Colonic mucosa (tissue), 4 donors: ENCODE data around the gene ANAPC16. TPM values are rescaled to one million over a fixed set of nuclear protein-coding genes. Genes with fewer than 3 reads are reported as not detected.
A peak's percentile ranks its signal among the peaks of the same experiment; 100 is the strongest.

Experiments used
- DNase-seq: peaks from one replicate; pipeline ENCODE4 v3.0.0-alpha.2; 2020
- H3K27ac ChIP-seq: fragments of 200-600 bp; one replicate; pipeline ENCODE4 v1.8.0; 2021
- H3K27me3 ChIP-seq: fragments of 200-600 bp; one replicate; pipeline ENCODE4 v1.8.0; 2021
- H3K36me3 ChIP-seq: fragments of 200-600 bp; one replicate; pipeline ENCODE4 v1.8.0; 2021
- H3K4me1 ChIP-seq: fragments of 200-600 bp; one replicate; pipeline ENCODE4 v1.8.0; 2021; ENCODE audit warnings: mild to moderate bottlenecking
- H3K4me3 ChIP-seq: fragments of 200-600 bp; one replicate; pipeline ENCODE4 v1.8.0; 2021
- H3K9ac ChIP-seq, 2 donors: one replicate each; pipeline ENCODE4 v1.7.0; 2013; ENCODE audit warnings: control low read depth in 2 of 2, low read depth in 2 of 2, low read length in 2 of 2
- H3K9me3 ChIP-seq: fragments of 200-600 bp; one replicate; pipeline ENCODE4 v1.8.0; 2021
- intact Hi-C: fragments of 100-400 bp; cut with DNase I; formaldehyde crosslinking; loops from one replicate; pipeline ENCODE4 v1.14.1; 2022
- total RNA-seq, 2 donors: library from RNA; stranded (reverse); fragmentation: NEBNext Ultra II Directional in 1 of 2; extraction: Animal tissue kit (Norgen Biotek cat#: 25700) in 1 of 2; gene quantifications; one replicate each; pipeline ENCODE4 v1.2.1, GENCODE V29; 2021
- TF ChIP-seq, protein P1 (sequence below): fragments of 200-600 bp; IDR thresholded peaks from one replicate; pipeline ENCODE4 v1.8.0; 2022; ENCODE audit warnings: antibody characterized with exemption, mild to moderate bottlenecking
- donor health status: healthy.
- donor health status: DM: no; HTN: no; CAD: no.
- donor health status: DM: no; HTN: no; CAD: no.

The ANAPC16 gene
- total RNA-seq, 2 donors from 2014 or later: 63.2 to 85.2 TPM

DNA sequence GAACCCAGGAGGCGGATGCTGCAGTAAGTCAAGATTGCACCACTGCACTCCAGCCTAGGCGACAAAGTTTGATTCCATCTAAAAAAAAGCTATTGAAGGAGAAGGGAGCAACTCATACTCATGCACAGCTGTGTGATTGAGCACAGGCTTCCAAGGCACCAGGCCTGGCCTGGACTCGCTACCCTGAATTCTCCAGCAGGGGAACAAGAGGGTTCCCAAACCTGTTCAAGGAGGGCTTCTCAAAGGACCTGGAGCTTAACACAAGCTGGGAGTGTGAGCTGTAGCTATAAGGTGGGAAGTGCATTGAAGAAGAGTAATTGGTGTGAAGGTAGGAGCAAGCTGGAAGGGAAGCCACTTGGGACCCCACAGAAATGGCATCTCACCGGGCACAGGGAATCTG, 42.8 kb downstream of the ANAPC16 start:
- H3K27me3 ChIP-seq: no peaks in the 10 kb centered on the region
- H3K36me3 ChIP-seq: no peaks in the 10 kb centered on the region
- no peak overlapping the region for H3K27ac ChIP-seq
- no peak overlapping the region for H3K9ac ChIP-seq
- H3K9me3 ChIP-seq: no peaks in the 10 kb centered on the region
- intact Hi-C loops: no loop called here
- TF ChIP-seq, protein P1, sequence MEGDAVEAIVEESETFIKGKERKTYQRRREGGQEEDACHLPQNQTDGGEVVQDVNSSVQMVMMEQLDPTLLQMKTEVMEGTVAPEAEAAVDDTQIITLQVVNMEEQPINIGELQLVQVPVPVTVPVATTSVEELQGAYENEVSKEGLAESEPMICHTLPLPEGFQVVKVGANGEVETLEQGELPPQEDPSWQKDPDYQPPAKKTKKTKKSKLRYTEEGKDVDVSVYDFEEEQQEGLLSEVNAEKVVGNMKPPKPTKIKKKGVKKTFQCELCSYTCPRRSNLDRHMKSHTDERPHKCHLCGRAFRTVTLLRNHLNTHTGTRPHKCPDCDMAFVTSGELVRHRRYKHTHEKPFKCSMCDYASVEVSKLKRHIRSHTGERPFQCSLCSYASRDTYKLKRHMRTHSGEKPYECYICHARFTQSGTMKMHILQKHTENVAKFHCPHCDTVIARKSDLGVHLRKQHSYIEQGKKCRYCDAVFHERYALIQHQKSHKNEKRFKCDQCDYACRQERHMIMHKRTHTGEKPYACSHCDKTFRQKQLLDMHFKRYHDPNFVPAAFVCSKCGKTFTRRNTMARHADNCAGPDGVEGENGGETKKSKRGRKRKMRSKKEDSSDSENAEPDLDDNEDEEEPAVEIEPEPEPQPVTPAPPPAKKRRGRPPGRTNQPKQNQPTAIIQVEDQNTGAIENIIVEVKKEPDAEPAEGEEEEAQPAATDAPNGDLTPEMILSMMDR: no peak
- peaks cover 27% of the 10 kb centered on the region for H3K4me1 ChIP-seq
- no peak for DNase-seq
- no peak overlapping the region for H3K4me3 ChIP-seq

DNA sequence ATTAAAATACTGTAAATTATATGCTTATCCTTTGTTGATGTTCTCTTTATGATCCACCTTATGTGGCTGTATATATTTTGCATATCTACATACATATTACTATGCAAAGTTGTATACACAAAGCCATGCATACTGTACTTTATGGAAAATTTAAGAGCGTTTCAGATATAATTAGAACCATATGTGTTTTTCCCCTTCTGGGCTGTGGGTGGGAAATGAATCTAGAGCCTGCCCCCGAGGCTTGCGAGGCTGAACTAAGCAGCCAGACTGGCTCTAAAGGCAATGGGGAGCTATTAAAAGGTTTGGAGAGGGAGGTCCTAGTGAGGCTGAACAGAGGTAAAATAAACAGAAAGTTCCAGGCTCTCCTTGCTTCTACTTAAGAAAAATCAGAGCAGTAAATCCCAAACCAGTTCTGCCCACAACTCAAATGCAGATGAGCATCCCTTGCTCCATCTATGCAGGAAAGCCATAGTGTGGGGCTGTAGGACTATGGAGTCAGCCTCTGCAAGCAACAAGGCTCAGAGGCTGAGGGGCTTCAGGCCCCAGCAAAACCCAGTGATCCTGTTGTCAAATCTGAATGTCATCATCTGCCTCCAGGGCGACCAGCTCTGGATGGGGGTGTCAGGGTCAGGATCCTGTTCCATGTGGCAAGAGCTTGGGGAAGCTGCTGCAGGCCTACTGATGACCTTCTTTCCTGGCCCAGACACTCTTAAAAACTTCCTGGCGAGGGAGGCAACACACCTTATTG, 43.9 kb downstream of the ANAPC16 start:
- intact Hi-C loops: no loop called here
- Histone ChIP-seq H3K27me3 (no peaks in the 10 kb centered on the region), H3K9me3 (no peaks in the 10 kb centered on the region), H3K36me3 (no peaks in the 10 kb centered on the region), H3K9ac (peak overlapping the region in 1 of 2 donors; percentile 83), H3K4me1 (peaks cover 26% of the 10 kb centered on the region), H3K27ac (peak overlapping the region; percentile 90), H3K4me3 (no peak overlapping the region)
- TF ChIP-seq, protein P1: no peak
- DNase-seq: no peak

DNA sequence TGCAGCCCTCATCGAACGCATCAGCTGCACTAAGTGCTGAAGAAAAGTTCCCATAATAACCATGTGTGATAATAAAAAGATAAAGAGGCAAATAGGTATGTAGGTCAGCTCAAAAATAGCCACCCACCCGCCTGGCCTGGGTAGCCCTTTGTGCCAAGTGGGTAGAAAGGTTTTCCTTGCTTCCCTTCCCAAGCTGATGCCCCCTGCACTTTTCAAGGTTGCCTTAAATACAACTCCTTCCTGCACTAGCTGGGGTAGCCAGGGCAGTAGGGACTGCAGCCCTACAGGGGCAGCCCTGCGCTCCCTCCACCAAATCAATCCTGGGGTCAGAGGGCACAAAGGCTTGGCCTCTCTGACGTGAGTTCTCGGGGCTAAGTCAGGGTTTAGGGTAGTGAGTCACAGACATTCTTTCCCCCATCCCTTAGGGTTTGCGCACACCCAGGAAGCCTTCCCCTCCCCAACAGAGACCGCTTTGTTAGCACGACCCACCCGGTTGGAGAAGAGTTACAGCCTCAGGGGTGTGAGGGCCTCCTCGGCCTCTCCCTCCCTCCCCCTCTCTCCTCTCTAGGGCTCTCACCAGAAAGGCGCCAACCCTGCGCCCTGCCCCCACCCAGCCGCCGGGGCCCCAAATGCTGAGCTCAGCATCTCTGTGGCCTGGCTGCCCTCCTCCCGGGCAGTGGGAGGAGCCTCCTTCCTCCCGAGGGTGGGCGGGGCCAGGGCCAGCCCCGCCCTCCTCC, 44.6 kb downstream of the ANAPC16 start:
- H3K9me3 ChIP-seq: no peaks in the 10 kb centered on the region
- peak overlapping the region; percentile 48 for H3K4me3 ChIP-seq
- H3K27me3 ChIP-seq: no peaks in the 10 kb centered on the region
- TF ChIP-seq, protein P1: no peak
- no peaks in the 10 kb centered on the region for H3K36me3 ChIP-seq
- peaks cover 20% of the 10 kb centered on the region for H3K4me1 ChIP-seq
- peak; percentile 89 for DNase-seq
- intact Hi-C loops: no loop called here
- H3K9ac ChIP-seq: peak overlapping the region in 1 of 2 donors; percentile 83
- H3K27ac ChIP-seq: peak overlapping the region; percentile 90

DNA sequence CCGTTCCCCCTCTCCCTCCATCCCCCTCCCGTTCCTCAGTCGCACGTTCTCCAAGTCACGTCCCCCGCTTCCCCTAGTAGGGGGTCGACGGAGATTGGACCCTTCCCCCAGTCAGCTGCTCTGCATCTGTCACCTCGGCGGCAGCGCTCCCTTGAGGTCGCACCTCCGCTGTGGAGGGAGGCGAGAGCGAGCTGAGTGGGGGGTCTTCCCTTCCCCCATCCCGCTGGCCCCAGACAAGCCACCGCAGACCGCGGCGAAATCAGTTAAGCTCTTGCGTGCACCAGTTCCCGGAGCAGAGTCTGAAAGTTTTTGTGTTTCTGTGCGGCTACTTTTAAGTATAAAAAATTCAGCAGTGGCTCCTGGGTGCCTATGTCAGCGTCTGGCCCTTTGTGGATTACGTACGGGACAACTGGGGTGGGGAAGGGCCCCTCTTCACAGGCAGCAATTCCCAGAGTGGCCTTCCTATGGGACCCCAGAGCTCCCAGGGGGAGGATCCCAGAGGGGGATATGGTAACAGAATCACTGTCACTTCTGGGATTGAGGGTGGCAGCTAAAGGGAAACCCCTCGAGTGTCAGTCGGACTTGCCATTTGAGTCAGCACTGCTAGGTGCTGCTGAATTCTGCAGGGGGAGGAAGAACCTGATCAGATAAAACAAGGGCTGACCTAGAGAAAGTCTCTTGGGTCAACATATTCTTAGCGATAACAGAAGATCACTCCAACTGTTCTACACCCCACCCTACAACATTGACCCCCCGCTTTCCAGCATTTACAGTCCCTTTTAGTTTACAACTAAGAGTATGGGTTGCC, 45.4 kb downstream of the ANAPC16 start:
- intact Hi-C loops: no loop called here
- peak overlapping the region; percentile 60 to 83 for H3K9ac ChIP-seq

More for the DNA sequence above, 45.4 kb downstream of the ANAPC16 start:
- DNase-seq: peak; percentile 46
- Histone ChIP-seq H3K36me3 (no peaks in the 10 kb centered on the region), H3K27me3 (no peaks in the 10 kb centered on the region), H3K4me3 (peak overlapping the region; percentile 48), H3K9me3 (no peaks in the 10 kb centered on the region), H3K27ac (peak overlapping the region; percentile 90), H3K4me1 (peaks cover 16% of the 10 kb centered on the region)
- TF ChIP-seq, protein P1: no peak
